Nephron progenitor cell (in vitro differentiated cells): ENCODE measurements around the gene COMMD10.

ENCODE experiments used
- DNase-seq: peaks from one replicate; pipeline ENCODE4 v3.0.0; 2021
- H3K27ac Mint-ChIP-seq: 2 replicates; pipeline ENCODE4 v1.8.0; 2021; ENCODE audit warnings: mild to moderate bottlenecking, moderate library complexity, mixed read lengths
- H3K27me3 Mint-ChIP-seq: 2 replicates; pipeline ENCODE4 v1.8.0; 2021; ENCODE audit warnings: mild to moderate bottlenecking, low read depth, mixed read lengths; ENCODE audit not compliant: poor library complexity
- H3K36me3 Mint-ChIP-seq: 2 replicates; pipeline ENCODE4 v1.8.0; 2021; ENCODE audit warnings: low read depth, mixed read lengths
- H3K4me1 Mint-ChIP-seq: 2 replicates; pipeline ENCODE4 v1.8.0; 2021; ENCODE audit warnings: mixed read lengths
- H3K4me3 Mint-ChIP-seq: 2 replicates; pipeline ENCODE4 v1.8.0; 2021; ENCODE audit warnings: mild to moderate bottlenecking, moderate library complexity, mixed read lengths
- H3K9me3 Mint-ChIP-seq: 2 replicates; pipeline ENCODE4 v1.8.0; 2021; ENCODE audit warnings: mild to moderate bottlenecking, moderate library complexity, mixed read lengths
- CTCF ChIP-seq: fragments of 200-600 bp; sonication (generic); IDR thresholded peaks from 2 replicates; pipeline ENCODE4 v1.5.0; 2021; ENCODE audit warnings: antibody characterized with exemption

COMMD10 gene

DNA sequence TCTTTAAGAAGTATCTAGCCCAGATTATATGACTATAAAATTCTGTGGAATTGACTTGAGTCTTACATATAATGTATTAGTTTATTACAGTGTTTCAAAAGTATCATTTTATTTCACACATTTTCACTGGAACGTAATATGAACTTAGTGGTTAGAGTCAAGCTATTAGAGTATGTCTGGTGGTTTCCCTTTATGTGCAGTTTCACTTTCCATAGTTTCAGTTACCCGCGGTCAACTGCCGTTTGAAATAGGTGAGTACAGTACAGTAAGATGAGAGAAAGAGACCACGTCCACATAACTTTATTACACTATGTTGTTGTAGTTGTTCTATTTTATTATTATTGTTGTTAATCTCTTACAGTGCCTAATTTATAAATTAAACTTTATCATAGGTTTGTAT, 50.5 kb downstream of the COMMD10 start:
- H3K27me3 Mint-ChIP-seq: no peaks in the 10 kb centered on the region
- TF ChIP-seq CTCF: no peak
- no peak for DNase-seq
- H3K36me3 Mint-ChIP-seq: peaks cover 6% of the 10 kb centered on the region
- H3K4me1 Mint-ChIP-seq: no peaks in the 10 kb centered on the region
- no peaks in the 10 kb centered on the region for H3K9me3 Mint-ChIP-seq
- no peak overlapping the region for H3K27ac Mint-ChIP-seq
- no peak overlapping the region for H3K4me3 Mint-ChIP-seq

GRCh38 chr5:116137544-116138378, 52.9 kb downstream of the COMMD10 start:
- H3K4me3 Mint-ChIP-seq: no peak overlapping the region
- peak; percentile 19 for DNase-seq
- H3K4me1 Mint-ChIP-seq: no peaks in the 10 kb centered on the region
- H3K27me3 Mint-ChIP-seq: no peaks in the 10 kb centered on the region
- H3K36me3 Mint-ChIP-seq: peaks cover 6% of the 10 kb centered on the region
- no peaks in the 10 kb centered on the region for H3K9me3 Mint-ChIP-seq
- H3K27ac Mint-ChIP-seq: no peak overlapping the region
- TF ChIP-seq CTCF: peak; percentile 88

- Mint-ChIP-seq H3K27me3 (no peaks in the 10 kb centered on the region), H3K4me3 (no peak overlapping the region)
Observed at GRCh38 chr5:116142495-116142894, 57.7 kb downstream of the COMMD10 start.

DNA sequence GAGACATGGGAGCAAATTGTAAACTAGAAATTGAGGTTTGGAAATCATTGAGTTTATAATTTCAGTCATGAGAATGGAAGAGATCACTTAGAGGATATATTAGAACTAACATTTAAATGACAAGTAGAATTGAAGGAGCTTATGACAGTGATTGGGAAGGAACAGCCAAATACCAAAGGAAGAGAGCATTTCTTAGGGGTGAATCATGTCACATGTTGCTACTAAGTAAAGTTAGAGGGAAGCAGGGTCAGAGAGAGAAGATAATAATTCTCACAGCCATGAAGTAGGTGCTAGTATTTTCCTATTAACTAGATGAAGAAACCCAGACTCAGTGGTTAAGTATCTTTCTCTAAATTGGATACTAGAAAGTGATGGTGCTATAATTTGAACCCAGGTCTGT, 59.3 kb downstream of the COMMD10 start:
- Mint-ChIP-seq H3K27me3 (no peaks in the 10 kb centered on the region), H3K36me3 (peaks cover 24% of the 10 kb centered on the region), H3K27ac (no peak overlapping the region), H3K9me3 (peaks cover 10% of the 10 kb centered on the region), H3K4me1 (no peaks in the 10 kb centered on the region), H3K4me3 (no peak overlapping the region)
- no peak for TF ChIP-seq CTCF
- no peak for DNase-seq

More at GRCh38 chr5:116142495-116142894, 57.7 kb downstream of the COMMD10 start:
- no peak for TF ChIP-seq CTCF
- no peak for DNase-seq
- no peaks in the 10 kb centered on the region for H3K4me1 Mint-ChIP-seq
- no peak overlapping the region for H3K27ac Mint-ChIP-seq
- H3K9me3 Mint-ChIP-seq: no peaks in the 10 kb centered on the region
- H3K36me3 Mint-ChIP-seq: peaks cover 11% of the 10 kb centered on the region

GRCh38 chr5:116144991-116145390, 60.2 kb downstream of the COMMD10 start:
- no peak overlapping the region for H3K27ac Mint-ChIP-seq
- H3K4me1 Mint-ChIP-seq: no peaks in the 10 kb centered on the region
- H3K27me3 Mint-ChIP-seq: no peaks in the 10 kb centered on the region
- no peak overlapping the region for H3K4me3 Mint-ChIP-seq
- H3K9me3 Mint-ChIP-seq: peaks cover 10% of the 10 kb centered on the region
- TF ChIP-seq CTCF: no peak
- peaks cover 24% of the 10 kb centered on the region for H3K36me3 Mint-ChIP-seq
- no peak for DNase-seq

DNA sequence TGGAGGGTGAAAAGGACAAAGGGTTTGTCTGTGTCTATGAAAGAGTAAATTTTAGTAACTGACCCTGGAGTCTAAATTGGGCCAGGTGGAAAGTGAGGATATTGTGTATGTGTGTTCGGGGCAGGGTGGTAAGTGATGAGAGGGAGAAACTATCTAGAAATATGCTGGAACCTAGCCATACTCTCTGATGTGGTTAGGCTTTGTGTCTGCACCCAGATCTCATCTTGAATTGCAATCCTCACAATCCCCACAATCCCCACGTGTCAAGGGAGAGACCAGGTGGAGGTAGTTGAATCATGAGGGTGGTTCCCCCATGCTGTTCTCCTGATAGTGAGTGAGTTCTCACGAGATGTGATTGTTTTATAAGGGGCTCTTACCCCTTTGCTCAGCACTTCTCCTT, 60.6 kb downstream of the COMMD10 start:
- peaks cover 10% of the 10 kb centered on the region for H3K9me3 Mint-ChIP-seq
- no peak overlapping the region for H3K4me3 Mint-ChIP-seq
- no peaks in the 10 kb centered on the region for H3K4me1 Mint-ChIP-seq
- H3K27ac Mint-ChIP-seq: no peak overlapping the region
- no peak for TF ChIP-seq CTCF
- DNase-seq: no peak
- H3K27me3 Mint-ChIP-seq: no peaks in the 10 kb centered on the region
- H3K36me3 Mint-ChIP-seq: peaks cover 24% of the 10 kb centered on the region
